Dermis microvascular lymphatic vessel endothelial cell (primary cell): ENCODE data around the gene ZNF195. TPM values are rescaled to one million over a fixed set of nuclear protein-coding genes. Genes with fewer than 3 reads are reported as not detected.
"Not testable (repeated sequence)": the region's sequence is repeated elsewhere in the genome, so short reads cannot be mapped to it uniquely, and the experiment has no call there.

Source experiments
- DNase-seq, 2 donors: peaks; one replicate each; pipeline versions ENCODE4 v3.0.0 to v3.0.0-alpha.2; 2010; ENCODE audit warnings: low read depth in 2 of 2
- total RNA-seq: library from RNA; depleted of rRNA; stranded (reverse); fragments of >200 nt; gene quantifications from 2 replicates; pipeline ENCODE4 v1.2.1, GENCODE V29; 2014

Gene ZNF195
- total RNA-seq, 1 donor from 2014 or later = 13.5 TPM

- no peak for DNase-seq
Observed at GRCh38 chr11:3353066-3353465, 25.9 kb downstream of the ZNF195 start.

GRCh38 chr11:3347127-3347526 lies 31.8 kb downstream of the ZNF195 start:
- no peak for DNase-seq

GRCh38 chr11:3346587-3346986 lies 32.4 kb downstream of the ZNF195 start:
- DNase-seq = no peak

GRCh38 chr11:3345736-3346135 lies 33.2 kb downstream of the ZNF195 start:
- no peak for DNase-seq

- no peak for DNase-seq
Observed at GRCh38 chr11:3344327-3345174, 34.4 kb downstream of the ZNF195 start.

GRCh38 chr11:3342709-3343108 lies 36.2 kb downstream of the ZNF195 start:
- no peak for DNase-seq

GRCh38 chr11:3341298-3341697 lies 37.6 kb downstream of the ZNF195 start:
- DNase-seq = peak; percentile 18 to 50

GRCh38 chr11:3340025-3340424 lies 38.9 kb downstream of the ZNF195 start:
- peak in 1 of 2 donors; percentile 40 for DNase-seq

- no peak for DNase-seq
Observed at GRCh38 chr11:3339340-3339624, 39.7 kb downstream of the ZNF195 start.

GRCh38 chr11:3338569-3339339 lies 40.2 kb downstream of the ZNF195 start:
- DNase-seq = no peak

GRCh38 chr11:3336420-3336819 lies 42.5 kb downstream of the ZNF195 start:
- DNase-seq = not testable (repeated sequence)

- DNase-seq = not testable (repeated sequence)
Observed at GRCh38 chr11:3333157-3333556, 45.8 kb downstream of the ZNF195 start.

- DNase-seq = not testable (repeated sequence)
Observed at GRCh38 chr11:3331078-3331477, 47.9 kb downstream of the ZNF195 start.

GRCh38 chr11:3330064-3330463 lies 48.9 kb downstream of the ZNF195 start:
- DNase-seq = not testable (repeated sequence)

- not testable (repeated sequence) for DNase-seq
Observed at GRCh38 chr11:3328503-3328902, 50.4 kb downstream of the ZNF195 start.

GRCh38 chr11:3326450-3326849 lies 52.5 kb downstream of the ZNF195 start:
- DNase-seq = not testable (repeated sequence)

GRCh38 chr11:3324724-3325123 lies 54.2 kb downstream of the ZNF195 start:
- DNase-seq = not testable (repeated sequence)

Other genes with a start within 250 kb of the ZNF195 start
- 61.1 and 61.7 TPM in 2 replicates for gene OSBPL5, start 213.8 kb downstream of the ZNF195 start, total RNA-seq
- gene MRGPRG, start 160.3 kb downstream of the ZNF195 start, total RNA-seq = not detected in 2 replicates
- under 0.01 TPM in 1 of 2 replicates, not detected in the other for gene MRGPRE, start 146.7 kb downstream of the ZNF195 start, total RNA-seq